ENCODE measurements around the gene MOV10L1.
"Not testable (repeated sequence)": the region's sequence is repeated elsewhere in the genome, so short reads cannot be mapped to it uniquely, and the experiment has no call there.

Gene MOV10L1

DNA sequence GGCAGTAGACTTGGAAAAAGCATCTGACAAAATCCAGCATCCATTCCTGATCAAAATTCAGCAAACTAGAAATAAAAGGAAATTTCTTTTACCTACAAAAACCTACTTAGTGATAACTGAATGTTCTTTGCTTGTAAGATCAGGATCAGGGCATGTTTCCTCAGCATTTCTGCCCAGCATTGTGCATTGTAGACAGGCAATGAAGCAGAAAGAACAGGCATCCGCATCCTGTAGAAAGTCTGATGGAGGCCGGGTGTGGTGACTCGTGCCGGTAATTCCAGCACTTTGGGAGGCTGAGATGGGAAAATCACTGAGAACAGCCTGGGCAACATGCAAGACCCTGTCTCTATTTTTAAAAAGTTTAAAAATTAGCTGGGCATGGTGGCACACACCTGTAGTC lies 48.2 kb downstream of the MOV10L1 start:
- DNase-seq (ENCODE audit: low read depth, low spot score): no peak

DNA sequence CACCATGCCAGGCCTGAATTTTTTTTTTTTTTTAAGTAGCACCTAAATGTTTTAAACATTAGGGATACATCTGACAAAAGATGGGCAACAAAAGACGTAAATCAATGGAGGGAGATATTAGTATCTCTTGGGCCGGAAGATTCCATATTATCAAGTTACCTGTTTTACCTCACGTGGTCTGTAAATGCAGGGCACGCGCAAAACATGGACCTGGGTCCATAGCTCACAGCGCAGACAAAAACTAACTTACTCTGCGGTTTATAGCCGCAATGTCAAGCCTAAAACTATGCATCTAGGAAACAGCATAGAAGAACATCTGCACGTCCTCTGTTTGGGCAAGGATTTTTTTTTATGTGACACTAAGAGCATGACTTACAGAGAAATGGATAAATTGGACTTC lies 49.2 kb downstream of the MOV10L1 start:
- no peak for DNase-seq (ENCODE audit: low read depth, low spot score)

DNA sequence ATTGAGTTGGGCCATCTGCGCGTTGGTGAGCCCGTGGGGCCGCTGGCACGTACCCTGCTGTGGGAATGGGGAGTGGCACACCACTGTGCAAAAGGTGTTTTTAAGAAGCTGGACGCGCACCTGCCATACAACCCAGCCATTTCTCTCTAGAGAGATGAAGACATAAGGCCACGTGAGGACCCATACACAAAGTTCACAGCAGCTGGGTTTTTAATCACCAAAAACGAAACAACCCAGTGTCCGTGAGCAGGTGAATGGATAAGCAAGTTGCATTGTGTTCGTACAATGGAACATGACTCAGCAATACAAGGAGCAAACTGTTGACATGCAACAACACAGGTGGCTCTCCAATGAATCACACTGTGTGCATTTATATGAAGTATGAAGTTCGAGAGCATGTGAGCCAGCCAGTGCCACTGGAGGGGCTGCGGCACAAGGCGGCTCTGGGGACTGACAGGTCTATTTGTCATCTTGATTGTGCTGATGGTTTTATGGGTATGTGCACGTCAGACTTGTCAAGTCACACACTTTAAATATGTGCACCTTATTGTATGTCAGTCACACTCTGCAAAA lies 50.1 kb downstream of the MOV10L1 start:
- DNase-seq (ENCODE audit: low read depth, low spot score): no peak

DNA sequence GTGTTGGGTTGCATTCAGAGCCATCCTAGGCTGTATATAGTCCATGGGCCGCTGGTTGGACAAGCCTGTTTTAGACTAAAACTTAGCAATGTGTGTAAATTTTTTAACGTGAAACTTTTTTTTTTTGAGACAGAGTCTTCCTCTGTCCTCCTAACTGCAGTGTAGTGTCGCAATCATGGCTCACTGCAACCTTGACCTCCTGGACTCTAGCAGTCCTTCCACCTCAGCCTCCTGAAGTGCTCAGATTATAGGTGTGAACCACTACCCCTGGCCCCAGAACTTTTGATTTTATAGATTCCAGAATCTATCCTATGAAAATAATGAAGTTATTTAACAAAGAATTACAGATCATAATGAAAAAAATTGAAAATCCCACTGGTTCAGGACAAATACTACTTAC lies 50.8 kb downstream of the MOV10L1 start:
- no peak for DNase-seq (ENCODE audit: low read depth, low spot score)

DNA sequence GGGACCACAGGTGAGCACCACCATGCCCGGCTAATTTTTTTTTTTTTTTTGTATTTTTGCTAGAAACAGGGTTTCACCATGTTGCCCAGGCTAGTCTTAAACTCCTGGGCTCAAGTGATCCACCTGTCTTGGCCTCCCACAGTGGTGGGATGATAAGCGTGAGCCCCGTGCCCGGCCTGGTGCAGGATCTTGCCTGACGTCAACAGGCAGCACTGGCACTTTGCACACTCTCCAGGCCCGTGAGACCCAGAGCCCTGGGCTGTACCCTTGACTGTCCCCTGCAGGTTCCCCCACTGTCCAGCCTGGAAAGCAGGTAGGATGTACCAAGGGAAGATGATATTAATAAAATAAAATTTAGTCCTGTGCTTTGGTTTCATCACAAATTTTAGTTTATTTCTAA lies 51.7 kb downstream of the MOV10L1 start:
- DNase-seq (ENCODE audit: low read depth, low spot score): no peak

DNA sequence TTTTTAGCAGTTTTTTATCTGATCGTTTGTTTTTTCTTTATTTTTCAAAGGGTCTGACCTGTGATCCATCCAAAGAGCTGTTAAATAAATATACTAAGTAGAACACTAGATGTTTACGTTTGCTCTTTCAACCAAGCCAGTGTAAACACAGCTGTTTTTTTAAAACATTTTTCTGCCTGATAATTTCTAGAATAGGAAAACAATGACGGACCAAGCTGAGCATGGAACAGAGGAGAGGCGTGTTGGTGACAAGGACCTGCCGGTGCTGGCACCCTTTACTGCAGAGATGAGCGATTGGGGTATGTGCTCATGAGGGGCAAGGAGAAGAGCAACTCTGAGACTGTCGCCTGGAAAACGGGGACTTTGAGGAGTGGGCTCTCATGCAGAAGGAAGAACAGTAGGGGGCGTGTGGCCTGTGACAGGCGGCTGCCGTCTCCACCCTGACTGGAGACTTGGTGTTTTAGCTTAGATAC lies 52.1 kb downstream of the MOV10L1 start:
- DNase-seq (ENCODE audit: low read depth, low spot score): no peak

DNA sequence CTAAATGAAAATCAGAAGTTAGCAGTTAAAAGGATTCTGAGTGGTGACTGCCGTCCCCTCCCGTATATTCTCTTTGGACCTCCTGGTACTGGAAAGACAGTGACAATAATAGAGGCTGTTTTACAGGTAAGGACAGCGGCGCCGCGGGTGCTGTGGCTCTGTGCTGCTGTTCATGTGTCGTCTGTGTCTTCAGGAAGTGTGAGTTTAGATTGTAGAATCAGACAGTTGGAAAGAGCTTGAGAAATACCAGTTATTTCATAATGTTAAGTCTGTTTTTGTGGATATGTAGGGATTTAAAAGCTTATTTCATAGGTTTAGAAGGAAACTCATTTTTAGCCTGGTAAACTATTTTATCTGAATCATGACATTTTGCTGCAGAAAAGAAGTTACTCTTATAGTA lies 53.3 kb downstream of the MOV10L1 start:
- no peak for DNase-seq (ENCODE audit: low read depth, low spot score)

DNA sequence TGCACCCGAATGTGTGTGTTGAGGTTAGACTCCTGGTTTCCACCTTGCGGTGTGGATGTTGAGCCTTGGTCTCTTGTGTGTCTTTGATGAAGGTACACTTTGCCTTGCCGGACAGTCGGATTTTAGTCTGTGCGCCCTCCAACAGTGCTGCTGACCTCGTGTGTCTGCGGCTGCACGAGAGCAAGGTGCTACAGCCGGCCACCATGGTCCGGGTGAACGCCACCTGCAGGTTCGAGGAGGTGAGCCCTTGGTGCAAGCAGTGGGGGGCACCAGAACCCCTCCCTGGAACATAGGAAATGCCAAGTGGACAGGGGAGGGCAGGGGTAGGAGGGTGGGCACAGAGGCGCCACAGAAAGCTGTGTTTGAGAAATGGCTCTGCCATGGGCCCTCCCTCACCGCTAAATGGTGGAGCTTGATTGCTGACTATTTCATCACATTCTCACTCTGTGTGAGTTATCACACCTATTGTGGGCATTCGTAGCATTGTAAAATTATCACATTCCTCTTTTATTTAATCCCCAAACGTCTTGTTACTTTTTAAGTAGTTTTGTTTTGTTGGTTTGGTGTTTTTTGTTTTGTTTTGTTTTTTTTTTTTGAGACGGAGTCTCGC lies 54.3 kb downstream of the MOV10L1 start:
- DNase-seq (ENCODE audit: low read depth, low spot score): no peak

DNA sequence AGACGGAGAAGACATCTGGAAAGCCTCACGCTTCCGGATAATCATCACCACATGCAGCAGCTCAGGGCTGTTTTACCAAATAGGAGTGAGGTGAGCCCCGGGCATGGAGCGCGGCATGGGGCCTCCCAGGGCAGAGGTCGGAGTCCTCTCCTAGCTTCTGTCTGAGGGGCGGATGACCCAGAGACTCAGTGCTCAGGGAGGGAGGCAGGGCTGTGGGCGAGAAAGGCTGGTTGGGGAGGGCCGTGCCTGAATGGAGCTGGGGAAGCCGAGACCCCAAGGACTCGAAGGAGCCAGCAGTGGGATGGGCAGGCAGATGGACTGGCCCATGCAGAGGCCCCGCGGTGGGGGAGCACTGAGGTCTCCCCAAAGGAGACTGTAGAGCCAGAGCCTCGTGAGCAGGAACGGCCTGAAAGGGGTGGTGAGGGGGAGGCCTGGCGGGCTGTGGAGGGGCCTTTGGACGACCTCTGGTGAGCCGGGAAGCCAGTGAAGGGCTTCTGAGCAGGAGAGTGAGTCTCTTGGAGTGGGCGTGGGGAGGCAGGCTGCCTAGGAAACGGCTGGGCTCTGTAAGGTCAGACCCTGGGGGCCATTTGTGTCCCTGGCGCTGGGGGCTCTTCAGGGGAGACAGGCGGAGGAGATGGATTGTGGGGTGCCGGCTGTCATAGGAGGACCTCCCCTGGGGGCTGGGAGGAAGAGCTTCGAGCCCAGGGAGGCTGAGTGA lies 56.1 kb downstream of the MOV10L1 start:
- no peak for DNase-seq (ENCODE audit: low read depth, low spot score)

DNA sequence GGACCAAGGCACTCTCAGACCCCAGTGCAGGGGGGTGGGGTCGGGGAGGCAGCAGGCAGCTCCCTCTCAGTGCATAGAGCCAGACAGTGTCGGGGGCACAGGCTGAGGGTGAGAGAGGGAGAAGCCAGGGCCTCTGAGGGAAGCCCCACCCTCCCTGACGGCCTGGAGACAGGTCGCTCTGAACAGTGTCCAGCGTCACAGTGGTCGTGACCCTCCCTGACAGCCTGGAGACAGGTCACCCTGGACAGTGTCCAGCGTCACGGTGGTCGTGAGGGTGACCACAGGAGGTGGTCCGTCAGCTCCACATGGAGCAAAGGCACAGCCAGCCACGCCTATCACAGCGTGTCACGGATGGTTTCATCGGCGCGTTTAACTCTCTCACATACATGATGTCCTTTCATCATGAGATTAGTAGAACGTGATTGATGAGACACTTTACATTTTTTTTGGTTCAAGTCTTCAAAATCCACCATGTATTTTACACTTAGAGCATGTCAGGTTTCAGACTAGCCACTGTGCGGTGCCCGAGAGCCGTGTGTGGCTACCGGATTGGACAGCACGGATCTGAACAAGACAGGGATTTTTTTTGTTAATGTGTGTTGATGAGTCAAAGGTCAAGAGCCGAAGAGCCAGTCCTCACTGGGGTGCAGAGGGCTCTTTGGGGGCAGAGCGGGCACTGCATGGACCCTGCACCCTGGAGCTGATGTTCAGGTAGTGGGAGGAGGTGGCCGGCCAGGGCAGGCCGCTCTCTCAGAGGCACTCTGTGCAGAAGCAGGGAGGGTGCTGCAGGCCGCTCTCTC lies 56.8 kb downstream of the MOV10L1 start:
- no peak for DNase-seq (ENCODE audit: low read depth, low spot score)

DNA sequence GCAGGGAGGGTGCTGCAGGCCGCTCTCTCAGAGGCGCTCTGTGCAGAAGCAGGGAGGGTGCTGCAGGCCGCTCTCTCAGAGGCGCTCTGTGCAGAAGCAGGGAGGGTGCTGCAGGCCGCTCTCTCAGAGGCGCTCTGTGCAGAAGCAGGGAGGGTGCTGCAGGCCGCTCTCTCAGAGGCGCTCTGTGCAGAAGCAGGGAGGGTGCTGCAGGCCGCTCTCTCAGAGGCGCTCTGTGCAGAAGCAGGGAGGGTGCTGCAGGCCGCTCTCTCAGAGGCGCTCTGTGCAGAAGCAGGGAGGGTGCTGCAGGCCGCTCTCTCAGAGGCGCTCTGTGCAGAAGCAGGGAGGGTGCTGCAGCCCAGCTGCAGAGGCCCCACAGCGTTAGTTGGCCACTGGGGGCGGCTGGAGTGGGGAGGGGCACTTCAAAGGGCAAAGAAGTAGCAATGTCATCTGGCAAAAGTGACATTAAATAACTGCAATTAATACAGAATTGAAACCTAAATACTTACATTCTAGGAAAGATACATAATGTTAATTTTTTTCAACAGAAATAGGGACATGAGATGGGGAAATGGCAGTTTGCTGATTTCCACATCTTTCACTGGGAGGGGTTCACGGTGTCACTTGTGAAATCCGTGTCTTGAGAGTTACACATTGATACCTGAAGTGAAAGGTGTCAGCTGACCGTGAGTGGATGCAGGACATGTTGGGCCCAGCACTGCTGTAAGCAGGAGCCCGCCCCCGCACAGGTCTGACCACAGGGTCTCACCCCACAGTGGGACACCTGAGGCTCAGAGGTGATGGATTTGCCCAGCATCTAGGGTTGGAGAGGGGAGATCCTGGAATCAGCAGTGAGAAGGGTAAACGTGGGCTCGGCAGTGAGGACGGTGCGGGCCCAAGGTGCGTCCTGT lies 57.7 kb downstream of the MOV10L1 start:
- DNase-seq (ENCODE audit: low read depth, low spot score): not testable (repeated sequence)

DNA sequence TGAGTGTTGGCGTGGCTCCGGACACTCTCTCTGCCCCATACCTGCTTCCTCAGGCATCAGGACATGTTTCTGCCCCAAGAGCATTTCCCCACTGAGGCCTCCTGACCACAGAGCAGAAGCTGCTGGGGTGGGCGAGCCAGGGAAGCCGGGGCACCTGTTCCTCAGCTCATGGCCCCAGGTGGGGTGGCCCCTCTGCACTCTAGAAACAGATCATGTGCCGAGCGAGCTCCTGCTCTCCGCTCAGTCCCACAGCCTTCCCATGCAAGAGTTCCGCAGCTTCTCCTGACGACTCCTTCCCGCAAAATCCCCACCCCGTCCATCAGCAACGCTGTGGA lies 58.3 kb downstream of the MOV10L1 start:
- DNase-seq (ENCODE audit: low read depth, low spot score): no peak

DNA sequence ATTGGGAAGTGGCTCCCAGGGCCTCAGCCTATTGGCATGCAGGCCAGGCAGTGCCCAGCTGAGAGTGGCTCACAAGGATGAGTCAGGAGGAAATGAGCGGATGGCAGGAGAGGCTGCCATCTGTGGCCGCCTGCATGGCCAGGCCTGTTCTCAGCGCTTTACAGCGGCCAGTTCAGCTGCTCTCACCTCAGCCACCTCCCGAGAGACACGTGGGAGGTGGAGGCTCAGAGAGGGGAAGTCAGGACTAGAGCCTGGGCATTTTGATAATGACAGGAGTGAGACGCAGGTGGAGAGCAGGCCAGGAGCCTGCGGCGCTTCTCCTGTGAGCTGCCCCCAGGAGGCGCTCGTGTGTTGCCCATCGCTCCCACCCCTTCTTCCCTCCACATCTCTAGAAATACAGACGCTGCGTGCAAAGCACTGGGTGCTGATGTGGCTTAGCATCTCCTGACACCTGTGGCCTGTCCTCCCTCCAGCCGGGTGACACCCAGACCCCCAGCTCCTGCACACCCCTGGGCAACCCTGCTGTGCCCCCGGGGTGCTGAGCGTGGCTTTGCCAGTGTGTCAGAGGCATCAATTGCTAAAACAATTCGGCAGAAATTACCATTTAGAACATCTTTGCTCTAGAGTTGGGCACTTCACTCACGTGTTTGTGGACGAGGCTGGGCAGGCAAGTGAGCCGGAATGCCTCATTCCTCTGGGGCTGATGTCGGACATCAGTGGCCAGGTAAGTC lies 59.4 kb downstream of the MOV10L1 start:
- peak; percentile 15 for DNase-seq (ENCODE audit: low read depth, low spot score)

DNA sequence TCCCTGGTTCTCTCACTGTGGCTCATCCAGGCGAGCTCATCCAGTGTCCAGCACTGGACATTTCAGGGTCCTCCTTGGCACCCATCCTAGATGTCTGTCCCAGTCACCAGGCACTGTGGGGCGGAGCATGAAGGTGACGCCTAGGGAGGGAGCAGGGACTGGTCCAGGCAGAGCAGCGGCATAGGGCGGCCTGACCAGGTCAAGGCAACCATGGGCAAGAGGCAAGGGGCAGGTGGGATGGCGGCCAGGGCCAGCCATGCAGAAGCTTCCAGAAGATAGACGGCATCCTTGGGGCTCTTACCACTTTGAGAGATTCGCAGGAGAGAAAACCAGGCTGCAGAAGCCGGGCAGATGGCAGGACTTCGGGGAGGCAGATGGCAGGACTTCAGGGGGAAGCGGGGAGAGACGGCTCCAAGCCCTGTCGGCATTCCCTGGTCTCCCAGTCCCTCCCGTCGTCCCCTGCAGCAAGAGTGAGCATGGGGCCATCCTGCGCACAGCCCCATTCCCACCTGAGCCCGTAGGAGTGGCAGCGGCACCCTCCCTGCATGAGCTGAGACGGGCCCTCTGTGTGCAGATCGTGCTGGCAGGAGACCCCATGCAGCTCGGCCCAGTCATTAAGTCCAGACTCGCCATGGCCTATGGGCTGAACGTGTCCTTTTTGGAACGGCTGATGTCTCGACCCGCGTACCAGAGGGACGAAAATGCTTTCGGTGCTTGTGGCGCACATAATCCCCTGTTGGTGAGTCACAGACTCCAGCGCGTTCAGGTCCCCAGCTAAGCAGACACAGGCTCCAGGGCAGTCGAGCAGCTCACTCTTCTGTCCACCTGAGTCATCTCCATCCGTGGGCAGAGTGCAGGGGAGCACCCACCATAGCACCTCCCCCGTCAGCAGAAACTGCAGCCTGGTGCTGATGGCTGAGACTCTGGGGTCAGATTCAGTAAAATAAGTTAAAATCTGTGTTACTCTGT lies 60.6 kb downstream of the MOV10L1 start:
- no peak for DNase-seq (ENCODE audit: low read depth, low spot score)

DNA sequence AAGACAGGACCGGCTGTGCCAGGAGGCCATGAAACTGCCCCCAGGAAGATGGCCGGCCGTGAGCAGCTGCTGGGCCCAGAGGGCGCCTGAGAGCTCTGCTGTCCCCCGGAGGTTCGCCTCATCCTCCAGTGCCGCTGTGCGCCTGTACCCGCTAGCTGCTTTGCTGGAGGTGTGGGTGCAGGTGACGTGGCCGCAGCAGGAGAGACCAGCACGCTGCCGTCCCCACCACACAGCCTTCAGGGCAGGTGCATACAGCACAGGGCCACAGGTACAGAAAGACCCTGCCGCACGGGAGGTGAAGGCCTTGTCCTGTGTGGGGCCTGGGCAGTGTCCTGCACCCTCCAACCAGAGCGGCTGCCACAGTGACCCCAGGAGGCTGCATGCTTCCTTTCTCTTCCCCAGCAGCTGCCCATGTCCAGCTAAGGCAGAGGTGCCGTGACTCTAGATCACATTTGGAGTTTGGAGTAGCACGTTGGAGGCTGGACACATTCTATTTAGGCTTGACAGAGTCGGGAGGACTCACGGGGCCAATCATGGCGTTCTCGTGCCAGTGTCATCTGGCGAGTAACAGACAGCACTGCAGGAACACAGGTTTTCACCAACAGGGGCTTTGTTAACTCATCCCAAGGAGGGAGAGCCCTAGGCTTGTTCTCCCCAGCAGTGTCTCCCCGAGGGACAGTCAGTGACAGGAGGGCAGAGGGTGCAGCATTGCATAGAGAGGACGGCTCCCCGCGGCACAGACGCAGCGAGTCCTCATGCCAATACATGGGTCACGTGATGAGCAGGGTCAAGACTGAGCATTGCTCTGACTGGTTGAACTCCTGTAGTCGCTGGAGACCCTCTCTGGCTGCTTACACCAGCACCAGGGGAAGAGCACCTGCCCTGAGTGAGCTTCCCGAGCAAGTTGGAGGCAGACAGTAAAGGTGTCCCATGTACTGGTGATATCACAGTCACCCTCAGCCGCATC lies 62.0 kb downstream of the MOV10L1 start:
- DNase-seq (ENCODE audit: low read depth, low spot score): no peak

DNA sequence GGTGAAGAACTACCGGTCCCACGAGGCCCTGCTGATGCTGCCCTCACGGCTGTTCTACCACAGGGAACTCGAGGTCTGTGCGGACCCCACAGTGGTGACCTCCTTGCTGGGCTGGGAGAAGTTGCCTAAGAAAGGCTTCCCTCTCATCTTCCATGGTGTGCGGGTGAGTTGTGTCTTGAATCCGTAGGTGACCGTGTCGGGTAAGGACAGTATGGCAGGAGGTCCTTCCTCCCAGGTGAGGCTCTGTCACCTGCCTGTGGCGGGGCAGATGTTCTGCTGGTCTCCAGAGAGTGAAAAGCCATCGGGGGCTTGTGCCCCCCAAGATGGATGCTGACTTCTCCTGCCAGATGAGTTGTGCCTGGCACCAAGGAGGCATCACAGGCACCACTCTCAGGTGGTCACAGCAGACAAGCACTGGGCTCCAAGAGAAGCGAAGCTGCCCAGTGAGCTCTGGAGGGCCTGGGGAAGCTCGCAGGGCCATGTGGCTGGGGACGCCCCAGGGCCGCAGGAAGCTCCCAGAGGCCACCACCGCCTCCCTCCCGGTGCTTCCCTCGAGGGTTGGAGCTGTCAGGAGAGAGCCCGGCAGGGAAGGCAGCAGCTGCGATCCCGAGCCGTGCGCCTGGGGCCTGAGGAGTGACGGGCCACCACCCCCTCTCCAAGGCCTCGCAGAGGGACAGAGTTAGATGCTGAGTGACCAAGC lies 63.4 kb downstream of the MOV10L1 start:
- DNase-seq (ENCODE audit: low read depth, low spot score): no peak

DNA sequence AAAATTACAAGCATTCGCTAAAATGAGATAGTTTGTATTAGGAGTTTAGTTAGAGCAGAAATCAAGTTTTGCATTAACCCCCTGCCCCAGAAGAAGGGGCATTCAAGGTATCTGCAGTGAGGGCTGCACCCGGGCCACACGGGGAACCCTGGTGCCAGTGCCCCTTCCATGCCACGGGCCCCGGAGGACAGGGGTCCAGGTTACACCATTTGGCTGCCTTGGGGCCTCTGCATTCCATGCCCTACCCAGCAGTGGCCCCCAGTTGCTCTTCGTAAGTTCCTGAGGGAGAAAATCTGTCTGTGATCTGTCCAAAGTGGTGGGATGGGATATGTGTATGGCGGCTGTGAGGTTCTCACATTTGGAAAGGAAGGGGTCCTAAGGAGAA lies 63.9 kb downstream of the MOV10L1 start:
- no peak for DNase-seq (ENCODE audit: low read depth, low spot score)
